ENCODE data around the gene RAB44. TPM values are rescaled to one million over a fixed set of nuclear protein-coding genes. Genes with fewer than 3 reads are reported as not detected.
"Not testable (repeated sequence)": the region's sequence is repeated elsewhere in the genome, so short reads cannot be mapped to it uniquely, and the experiment has no call there.

The RAB44 gene
- 0.07 TPM in 1 of 2 replicates, not detected in the other for total RNA-seq (ENCODE audit: low replicate concordance)
- long read RNA-seq = 0 reads

- Mint-ChIP-seq H3K4me1 (ENCODE audit: unreplicated experiment) (no peaks in the 10 kb centered on the region), H3K36me3 (no peaks in the 10 kb centered on the region), H3K4me3 (no peak within 1 kb of the TSS), H3K9me3 (no peaks in the 10 kb centered on the region), H3K27me3 (peaks cover 6% of the 10 kb centered on the region), H3K27ac (no peak within 1 kb of the TSS)
- no peak for TF ChIP-seq CTCF (conservative IDR thresholded peaks at IDR 0.05)
- no peak for DNase-seq (ENCODE audit: extremely low spot score, unreplicated experiment)
Observed at GRCh38 chr6:36697481-36697903, at the start of gene RAB44. Gene RAB44, plus strand, starts transcription at chr6:36697826. Its CDS starts 6,410 bp downstream, at chr6:36704236.

- DNase-seq (ENCODE audit: extremely low spot score, unreplicated experiment) = no peak
- Mint-ChIP-seq H3K27me3 (no peaks in the 10 kb centered on the region), H3K4me3 (no peak overlapping the region), H3K27ac (no peak overlapping the region), H3K36me3 (no peaks in the 10 kb centered on the region), H3K4me1 (ENCODE audit: unreplicated experiment) (peaks cover 23% of the 10 kb centered on the region), H3K9me3 (no peaks in the 10 kb centered on the region)
- TF ChIP-seq CTCF (conservative IDR thresholded peaks at IDR 0.05) = no peak
Observed at GRCh38 chr6:36649086-36649485, 48.5 kb upstream of the RAB44 start.

- H3K36me3 Mint-ChIP-seq = no peaks in the 10 kb centered on the region
- H3K4me3 Mint-ChIP-seq = no peak overlapping the region
- DNase-seq (ENCODE audit: extremely low spot score, unreplicated experiment) = no peak
- TF ChIP-seq CTCF (conservative IDR thresholded peaks at IDR 0.05) = no peak
- no peaks in the 10 kb centered on the region for H3K9me3 Mint-ChIP-seq
- peaks cover 23% of the 10 kb centered on the region for H3K4me1 Mint-ChIP-seq (ENCODE audit: unreplicated experiment)
- H3K27ac Mint-ChIP-seq = no peak overlapping the region
- H3K27me3 Mint-ChIP-seq = no peaks in the 10 kb centered on the region
Observed at GRCh38 chr6:36649701-36650484, 47.7 kb upstream of the RAB44 start.

GRCh38 chr6:36650848-36651478, 46.7 kb upstream of the RAB44 start:
- no peak for DNase-seq (ENCODE audit: extremely low spot score, unreplicated experiment)
- Mint-ChIP-seq H3K36me3 (no peaks in the 10 kb centered on the region), H3K27ac (peak overlapping the region; percentile 9), H3K4me1 (ENCODE audit: unreplicated experiment) (peaks cover 30% of the 10 kb centered on the region), H3K4me3 (no peak overlapping the region), H3K27me3 (no peaks in the 10 kb centered on the region), H3K9me3 (no peaks in the 10 kb centered on the region)
- no peak for TF ChIP-seq CTCF (conservative IDR thresholded peaks at IDR 0.05)

- Mint-ChIP-seq H3K4me1 (ENCODE audit: unreplicated experiment) (peaks cover 30% of the 10 kb centered on the region), H3K27ac (no peak overlapping the region), H3K4me3 (no peak overlapping the region), H3K27me3 (no peaks in the 10 kb centered on the region), H3K9me3 (no peaks in the 10 kb centered on the region), H3K36me3 (no peaks in the 10 kb centered on the region)
- no peak for TF ChIP-seq CTCF (conservative IDR thresholded peaks at IDR 0.05)
- no peak for DNase-seq (ENCODE audit: extremely low spot score, unreplicated experiment)
Observed at GRCh38 chr6:36651659-36652379, 45.8 kb upstream of the RAB44 start.

- H3K4me1 Mint-ChIP-seq (ENCODE audit: unreplicated experiment) = peaks cover 33% of the 10 kb centered on the region
- H3K4me3 Mint-ChIP-seq; H3K27me3 Mint-ChIP-seq; H3K27ac Mint-ChIP-seq; H3K9me3 Mint-ChIP-seq; H3K36me3 Mint-ChIP-seq; DNase-seq (ENCODE audit: extremely low spot score, unreplicated experiment): not testable (repeated sequence)
Observed at GRCh38 chr6:36654469-36654868, 43.2 kb upstream of the RAB44 start.

Data from type B pancreatic cell (in vitro differentiated cells).